H9 (cell line): ENCODE measurements around the gene MGAT4B. TPM values are rescaled to one million over a fixed set of nuclear protein-coding genes. Genes with fewer than 3 reads are reported as not detected.
A peak's percentile ranks its signal among the peaks of the same experiment; 100 is the strongest.

Experiments used
- DNase-seq: peaks from one replicate; pipeline ENCODE4 v3.0.0-alpha.2; 2017
- H2AFZ ChIP-seq: one replicate; pipeline ENCODE4 v1.6.1; 2013; ENCODE audit warnings: mild to moderate bottlenecking, low read length, control low read depth, moderate library complexity
- H2AK5ac ChIP-seq: 2 replicates; pipeline ENCODE4 v1.6.1; 2013; ENCODE audit warnings: low read length, control low read depth, mixed read lengths; ENCODE audit not compliant: insufficient read length
- H2BK120ac ChIP-seq: one replicate; pipeline ENCODE4 v1.6.1; 2013; ENCODE audit warnings: low read depth, mild to moderate bottlenecking, low read length, control low read depth, inconsistent platforms; ENCODE audit not compliant: poor library complexity, severe bottlenecking
- H2BK12ac ChIP-seq: 2 replicates; pipeline ENCODE4 v1.6.1; 2013; ENCODE audit warnings: low read length, control low read depth, mixed read lengths, low read depth; ENCODE audit not compliant: insufficient read length
- H2BK15ac ChIP-seq: 2 replicates; pipeline ENCODE4 v1.6.1; 2013; ENCODE audit warnings: low read depth, low read length, control low read depth
- H2BK20ac ChIP-seq: one replicate; pipeline ENCODE4 v1.6.1; 2013; ENCODE audit warnings: low read depth, mild to moderate bottlenecking, low read length, control low read depth, inconsistent platforms; ENCODE audit not compliant: poor library complexity, severe bottlenecking
- H2BK5ac ChIP-seq: 2 replicates; pipeline ENCODE4 v1.6.1; 2013; ENCODE audit warnings: low read length, control low read depth, mixed read lengths; ENCODE audit not compliant: insufficient read length
- H3K14ac ChIP-seq: 2 replicates; pipeline ENCODE4 v1.6.1; 2013; ENCODE audit warnings: low read length, control low read depth; ENCODE audit not compliant: insufficient read depth
- H3K18ac ChIP-seq: 2 replicates; pipeline ENCODE4 v1.6.1; 2013; ENCODE audit warnings: low read depth, mild to moderate bottlenecking, mixed read lengths, low read length, control low read depth; ENCODE audit not compliant: insufficient read length
- H3K23ac ChIP-seq: 2 replicates; pipeline ENCODE4 v1.6.1; 2013; ENCODE audit warnings: low read length, control low read depth, mixed read lengths, low read depth; ENCODE audit not compliant: insufficient read length
- H3K23me2 ChIP-seq: 2 replicates; pipeline ENCODE4 v1.6.1; 2013; ENCODE audit warnings: low read depth, mild to moderate bottlenecking, mixed read lengths, low read length, control low read depth; ENCODE audit not compliant: insufficient read length, poor library complexity, severe bottlenecking
- H3K27ac ChIP-seq: 2 replicates; pipeline ENCODE4 v1.5.1; 2013; ENCODE audit warnings: low read length, control low read depth, mixed read lengths, low read depth; ENCODE audit not compliant: insufficient read length
- H3K27me3 ChIP-seq: 2 replicates; pipeline ENCODE4 v1.6.1; 2013; ENCODE audit warnings: low read length, control low read depth, inconsistent platforms; ENCODE audit not compliant: insufficient read depth
- H3K4ac ChIP-seq: 2 replicates; pipeline ENCODE4 v1.6.1; 2013; ENCODE audit warnings: low read depth, mild to moderate bottlenecking, control low read depth, inconsistent platforms, low read length, moderate library complexity
- H3K4me1 ChIP-seq: 2 replicates; pipeline ENCODE4 v1.6.1; 2013; ENCODE audit warnings: low read length, control low read depth, inconsistent platforms; ENCODE audit not compliant: insufficient read depth
- H3K4me2 ChIP-seq: 2 replicates; pipeline ENCODE4 v1.6.1; 2013; ENCODE audit warnings: low read length, control low read depth, mixed read lengths; ENCODE audit not compliant: insufficient read length, insufficient read depth
- H3K56ac ChIP-seq: 2 replicates; pipeline ENCODE4 v1.6.1; 2013; ENCODE audit warnings: low read depth, mild to moderate bottlenecking, mixed read lengths, low read length, control low read depth; ENCODE audit not compliant: insufficient read length
- H3K79me1 ChIP-seq: 2 replicates; pipeline ENCODE4 v1.6.1; 2013; ENCODE audit warnings: low read depth, mild to moderate bottlenecking, moderate library complexity, low read length, control low read depth, inconsistent platforms; ENCODE audit not compliant: insufficient read depth, poor library complexity, severe bottlenecking
- H3K79me2 ChIP-seq: 2 replicates; pipeline ENCODE4 v1.6.1; 2013; ENCODE audit warnings: low read length, control low read depth, inconsistent platforms; ENCODE audit not compliant: insufficient read depth
- H3K9ac ChIP-seq: 2 replicates; pipeline ENCODE4 v1.6.1; 2013; ENCODE audit warnings: low read length, control low read depth, mixed read lengths; ENCODE audit not compliant: insufficient read length; ENCODE audit errors: extremely low read depth
- H3K9me3 ChIP-seq: one replicate; pipeline ENCODE4 v1.6.1; 2013; ENCODE audit warnings: low read depth, low read length, inconsistent platforms; ENCODE audit not compliant: control insufficient read depth
- H3T11ph ChIP-seq: one replicate; pipeline ENCODE4 v1.6.1; 2013; ENCODE audit warnings: mild to moderate bottlenecking, low read length, control low read depth, inconsistent platforms
- H4K20me1 ChIP-seq: one replicate; pipeline ENCODE4 v1.6.1; 2013; ENCODE audit not compliant: control insufficient read depth, insufficient read length, insufficient read depth
- H4K5ac ChIP-seq: 2 replicates; pipeline ENCODE4 v1.6.1; 2013; ENCODE audit warnings: low read depth, mild to moderate bottlenecking, mixed read lengths, low read length, control low read depth; ENCODE audit not compliant: insufficient read length
- H4K8ac ChIP-seq: replicated peaks from 2 replicates; pipeline ENCODE4 v1.6.1; 2013; ENCODE audit warnings: low read length, control low read depth, mixed read lengths, low read depth; ENCODE audit not compliant: insufficient read length
- H4K91ac ChIP-seq: 2 replicates; pipeline ENCODE4 v1.6.1; 2013; ENCODE audit warnings: low read depth, mild to moderate bottlenecking, moderate library complexity, mixed read lengths, low read length, control low read depth; ENCODE audit not compliant: insufficient read length
- H3K27ac Mint-ChIP-seq, 3 experiments: 2 replicates in 2 of 3; 3 replicates in 1 of 3; pipeline ENCODE4 v1.8.0; 2020 to 2021; ENCODE audit warnings: mixed read lengths in 3 of 3, mild to moderate bottlenecking in 1 of 3, moderate library complexity in 1 of 3
- H3K27me3 Mint-ChIP-seq: 2 replicates; pipeline ENCODE4 v1.8.0; 2021; ENCODE audit warnings: low read depth, mild to moderate bottlenecking, moderate library complexity, mixed read lengths
- H3K36me3 Mint-ChIP-seq, 3 experiments: 2 replicates in 2 of 3; 3 replicates in 1 of 3; pipeline ENCODE4 v1.8.0; 2020 to 2021; ENCODE audit warnings: low read depth in 3 of 3, mixed read lengths in 3 of 3; ENCODE audit not compliant: insufficient read depth in 1 of 3
- H3K4me1 Mint-ChIP-seq, 2 experiments: 2 replicates each; pipeline ENCODE4 v1.8.0; 2020; ENCODE audit warnings: mixed read lengths in 2 of 2
- H3K4me3 Mint-ChIP-seq, 2 experiments: 2 replicates in 1 of 2; 3 replicates in 1 of 2; pipeline ENCODE4 v1.8.0; 2020 to 2021; ENCODE audit warnings: mild to moderate bottlenecking in 2 of 2, mixed read lengths in 2 of 2, moderate library complexity in 1 of 2
- H3K9me3 Mint-ChIP-seq, 2 experiments: 2 replicates in 1 of 2; 3 replicates in 1 of 2; pipeline ENCODE4 v1.8.0; 2020; ENCODE audit warnings: mild to moderate bottlenecking in 2 of 2, mixed read lengths in 2 of 2, moderate library complexity in 1 of 2
- CTCF ChIP-seq: fragments of 200-600 bp; sonication (generic); conservative IDR thresholded peaks from 3 replicates; pipeline ENCODE4 v1.8.0; 2021; ENCODE audit warnings: antibody characterized with exemption, mild to moderate bottlenecking
- WGBS: extraction: QIAGEN DNeasy Blood & Tissue Kit; methylation state at CpG from one replicate; pipeline ENCODE4 v1.1.7; 2013; ENCODE audit warnings: missing lambda C conversion rate, low lambda C conversion rate, mixed read lengths; ENCODE audit not compliant: insufficient read length; ENCODE audit errors: extremely low coverage; 5-methylcytosine and 5-hydroxymethylcytosine counted together
- total RNA-seq: library from RNA; stranded (reverse); gene quantifications from 2 replicates; pipeline ENCODE4 v1.2.1, GENCODE V29; 2021

The MGAT4B gene
- total RNA-seq, 1 experiment from 2014 or later: 147 TPM

DNA sequence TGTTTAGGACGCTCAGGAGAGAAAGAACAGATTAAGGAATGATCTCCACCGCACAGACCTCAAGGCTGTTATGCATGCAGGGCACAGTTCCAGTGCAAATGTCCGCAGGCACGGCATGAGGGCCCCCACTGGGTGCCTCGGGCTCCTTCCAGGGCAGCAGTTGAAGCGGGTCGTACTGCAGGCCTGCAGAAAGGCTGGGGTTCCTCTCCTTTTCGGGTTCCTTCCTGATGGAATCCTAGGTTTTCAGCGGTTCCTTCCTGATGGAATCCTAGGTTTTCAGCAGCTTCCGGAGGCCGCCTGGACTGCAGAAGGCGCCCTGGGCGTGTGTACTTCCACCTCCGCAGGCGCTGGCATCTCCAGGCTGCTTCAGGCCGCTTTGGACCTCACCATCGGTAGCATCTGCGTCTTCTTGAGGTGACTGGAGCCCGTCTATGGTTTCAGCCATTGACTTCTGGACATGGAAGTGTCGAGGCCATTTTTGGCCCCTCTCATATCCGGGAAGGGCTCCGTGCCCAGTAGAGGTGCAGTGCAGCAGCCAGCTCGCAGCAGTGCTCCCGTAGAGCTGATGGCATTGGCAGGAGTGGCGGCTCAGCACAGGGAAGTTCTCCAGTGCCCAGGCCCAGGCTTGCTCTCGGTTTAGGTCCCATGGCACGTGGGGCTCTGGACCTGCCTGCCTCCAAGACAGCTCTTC lies 5.6 kb upstream of the MGAT4B start:
- Histone ChIP-seq H4K91ac (no peak overlapping the region), H3K27me3 (no peaks in the 10 kb centered on the region), H3K27ac (no peak overlapping the region), H3K9ac (no peak overlapping the region), H3T11ph (no peak overlapping the region), H3K79me2 (no peaks in the 10 kb centered on the region), H2BK5ac (no peak overlapping the region), H3K4ac (no peak overlapping the region), H3K23me2 (peaks cover 11% of the 10 kb centered on the region), H3K9me3 (no peaks in the 10 kb centered on the region), H3K23ac (no peak overlapping the region), H2AFZ (no peak overlapping the region), H3K56ac (no peak overlapping the region), H4K5ac (no peak overlapping the region), H2AK5ac (no peak overlapping the region), H3K4me1 (no peaks in the 10 kb centered on the region; the same call in 1 of the 2 replicates), H3K4me2 (no peak overlapping the region), H3K14ac (no peak overlapping the region), H4K8ac (no peak overlapping the region), H2BK120ac (no peak overlapping the region), H3K18ac (no peak overlapping the region), H2BK20ac (no peak overlapping the region), H4K20me1 (no peaks in the 10 kb centered on the region), H2BK12ac (no peak overlapping the region), H3K79me1 (no peaks in the 10 kb centered on the region), H2BK15ac (no peak overlapping the region)
- Mint-ChIP-seq H3K4me3 (peak overlapping the region in 1 of 2 experiments; percentile 35; a peak in 1 of 5 replicates), H3K27ac (no peak overlapping the region), H3K9me3 (no peaks in the 10 kb centered on the region; a peak in 2 of 5 replicates), H3K27me3 (peaks cover 7% of the 10 kb centered on the region), H3K4me1 (peaks cover 18 to 20% of the 10 kb centered on the region in 2 experiments), H3K36me3 (peaks cover 5 to 38% (median 22%) of the 10 kb centered on the region in 3 experiments; a peak in 6 of 7 replicates)
- WGBS: no CpG with 5 or more reads among the region's 27 CpGs
- DNase-seq: no peak
- no peak for TF ChIP-seq CTCF
